ENCODE data around the gene TENM4. TPM values are rescaled to one million over a fixed set of nuclear protein-coding genes. Genes with fewer than 3 reads are reported as not detected.
"Not testable (repeated sequence)": the region's sequence is repeated elsewhere in the genome, so short reads cannot be mapped to it uniquely, and the experiment has no call there.

Gene TENM4
- total RNA-seq, 1 experiment from 2014 or later = 9.9 TPM

GRCh38 chr11:78886616-78887015 is 554.2 kb downstream of the TENM4 start:
- DNase-seq (ENCODE audit: unreplicated experiment) = peak; percentile 96
- no peak overlapping the region for H3K4me3 Mint-ChIP-seq (ENCODE audit: unreplicated experiment)
- H3K36me3 Mint-ChIP-seq (ENCODE audit: insufficient read depth, unreplicated experiment) = peaks cover 5% of the 10 kb centered on the region
- TF ChIP-seq, protein P1, sequence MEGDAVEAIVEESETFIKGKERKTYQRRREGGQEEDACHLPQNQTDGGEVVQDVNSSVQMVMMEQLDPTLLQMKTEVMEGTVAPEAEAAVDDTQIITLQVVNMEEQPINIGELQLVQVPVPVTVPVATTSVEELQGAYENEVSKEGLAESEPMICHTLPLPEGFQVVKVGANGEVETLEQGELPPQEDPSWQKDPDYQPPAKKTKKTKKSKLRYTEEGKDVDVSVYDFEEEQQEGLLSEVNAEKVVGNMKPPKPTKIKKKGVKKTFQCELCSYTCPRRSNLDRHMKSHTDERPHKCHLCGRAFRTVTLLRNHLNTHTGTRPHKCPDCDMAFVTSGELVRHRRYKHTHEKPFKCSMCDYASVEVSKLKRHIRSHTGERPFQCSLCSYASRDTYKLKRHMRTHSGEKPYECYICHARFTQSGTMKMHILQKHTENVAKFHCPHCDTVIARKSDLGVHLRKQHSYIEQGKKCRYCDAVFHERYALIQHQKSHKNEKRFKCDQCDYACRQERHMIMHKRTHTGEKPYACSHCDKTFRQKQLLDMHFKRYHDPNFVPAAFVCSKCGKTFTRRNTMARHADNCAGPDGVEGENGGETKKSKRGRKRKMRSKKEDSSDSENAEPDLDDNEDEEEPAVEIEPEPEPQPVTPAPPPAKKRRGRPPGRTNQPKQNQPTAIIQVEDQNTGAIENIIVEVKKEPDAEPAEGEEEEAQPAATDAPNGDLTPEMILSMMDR (IDR thresholded peaks at IDR 0.05; ENCODE audit: unreplicated experiment) = no peak
- H3K27ac Mint-ChIP-seq (ENCODE audit: low read depth, unreplicated experiment) = no peak overlapping the region
- ChIA-PET POLR2A (interaction anchor here (0.6 to 2.5 kb wide), 10 partner anchors 8 to 293 kb away, joined by 3 to 15 read pairs (median 4); no protein-coding TSS in a partner anchor), CTCF (interaction anchor here (0.6 to 3.1 kb wide), 10 partner anchors 10 to 241 kb away, joined by 3 to 17 read pairs (median 4); no protein-coding TSS in a partner anchor)
- no TSS peak for BruUV-seq (replicated peaks)
- H3K9me3 Mint-ChIP-seq (ENCODE audit: unreplicated experiment) = no peaks in the 10 kb centered on the region
- no peaks in the 10 kb centered on the region for H3K27me3 Mint-ChIP-seq (ENCODE audit: insufficient read depth, unreplicated experiment)
- intact Hi-C loops (cut with micrococcal nuclease) = no loop called here
- H3K4me1 Mint-ChIP-seq (ENCODE audit: insufficient read depth, unreplicated experiment) = peaks cover 11% of the 10 kb centered on the region

DNA sequence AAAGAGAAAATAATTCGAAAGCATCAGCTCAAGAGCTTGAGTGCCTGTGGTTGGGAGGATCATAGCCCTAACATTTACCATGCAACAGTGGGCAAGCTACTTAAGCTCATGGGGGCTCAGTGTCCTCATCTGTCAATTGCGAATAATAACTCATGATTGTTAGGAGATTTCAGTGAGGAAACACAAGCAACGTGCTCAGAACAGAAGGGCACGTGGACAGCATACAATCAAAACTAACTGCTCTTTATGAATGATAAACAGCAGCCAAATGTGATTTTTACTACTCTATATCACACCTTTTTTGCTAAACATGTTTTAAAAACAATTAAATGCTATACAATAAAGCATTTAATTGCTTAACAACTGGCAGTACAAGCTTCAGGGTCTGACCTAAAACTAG is 556.1 kb downstream of the TENM4 start:
- DNase-seq (ENCODE audit: unreplicated experiment) = no peak
- Mint-ChIP-seq H3K36me3 (ENCODE audit: insufficient read depth, unreplicated experiment) (peaks cover 3% of the 10 kb centered on the region), H3K4me1 (ENCODE audit: insufficient read depth, unreplicated experiment) (peaks cover 11% of the 10 kb centered on the region), H3K9me3 (ENCODE audit: unreplicated experiment) (no peaks in the 10 kb centered on the region), H3K27me3 (ENCODE audit: insufficient read depth, unreplicated experiment) (no peaks in the 10 kb centered on the region), H3K27ac (ENCODE audit: low read depth, unreplicated experiment) (no peak overlapping the region), H3K4me3 (ENCODE audit: unreplicated experiment) (no peak overlapping the region)
- POLR2A ChIA-PET = no interaction called here
- CTCF ChIA-PET = no interaction called here
- BruUV-seq (replicated peaks) = no TSS peak
- TF ChIP-seq, protein P1 (IDR thresholded peaks at IDR 0.05; ENCODE audit: unreplicated experiment) = no peak
- intact Hi-C loops (cut with micrococcal nuclease) = no loop called here

DNA sequence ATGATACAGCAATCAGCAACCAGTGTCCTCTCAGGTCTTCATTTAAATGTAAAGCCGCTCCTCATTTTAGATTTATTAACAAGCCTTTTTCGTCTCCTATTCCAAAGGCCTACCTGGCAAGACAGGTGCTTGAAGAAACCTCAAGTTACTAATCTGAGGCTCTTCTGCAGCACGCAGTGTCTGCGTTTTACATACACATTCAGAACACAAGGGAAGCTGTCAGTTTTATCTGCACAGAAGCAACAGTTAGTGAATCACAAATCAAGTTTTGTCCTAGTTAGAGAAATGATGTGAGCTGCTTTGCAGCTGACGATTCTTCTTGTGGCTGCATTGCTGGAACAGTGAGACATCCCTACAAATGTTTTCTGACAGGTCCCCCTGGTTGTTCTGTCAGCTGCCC is 557.3 kb downstream of the TENM4 start:
- ChIA-PET CTCF (interaction anchor here (1.4 kb wide), 1 partner anchor 45 kb away, joined by 3 read pairs; no protein-coding TSS in a partner anchor), POLR2A (no interaction called here)
- TF ChIP-seq, protein P1 (IDR thresholded peaks at IDR 0.05; ENCODE audit: unreplicated experiment) = no peak
- Mint-ChIP-seq H3K9me3 (ENCODE audit: unreplicated experiment) (no peaks in the 10 kb centered on the region), H3K36me3 (ENCODE audit: insufficient read depth, unreplicated experiment) (no peaks in the 10 kb centered on the region), H3K4me3 (ENCODE audit: unreplicated experiment) (no peak overlapping the region), H3K27me3 (ENCODE audit: insufficient read depth, unreplicated experiment) (no peaks in the 10 kb centered on the region), H3K27ac (ENCODE audit: low read depth, unreplicated experiment) (no peak overlapping the region), H3K4me1 (ENCODE audit: insufficient read depth, unreplicated experiment) (peaks cover 11% of the 10 kb centered on the region)
- no peak for DNase-seq (ENCODE audit: unreplicated experiment)
- no TSS peak for BruUV-seq (replicated peaks)
- intact Hi-C loops (cut with micrococcal nuclease) = no loop called here

DNA sequence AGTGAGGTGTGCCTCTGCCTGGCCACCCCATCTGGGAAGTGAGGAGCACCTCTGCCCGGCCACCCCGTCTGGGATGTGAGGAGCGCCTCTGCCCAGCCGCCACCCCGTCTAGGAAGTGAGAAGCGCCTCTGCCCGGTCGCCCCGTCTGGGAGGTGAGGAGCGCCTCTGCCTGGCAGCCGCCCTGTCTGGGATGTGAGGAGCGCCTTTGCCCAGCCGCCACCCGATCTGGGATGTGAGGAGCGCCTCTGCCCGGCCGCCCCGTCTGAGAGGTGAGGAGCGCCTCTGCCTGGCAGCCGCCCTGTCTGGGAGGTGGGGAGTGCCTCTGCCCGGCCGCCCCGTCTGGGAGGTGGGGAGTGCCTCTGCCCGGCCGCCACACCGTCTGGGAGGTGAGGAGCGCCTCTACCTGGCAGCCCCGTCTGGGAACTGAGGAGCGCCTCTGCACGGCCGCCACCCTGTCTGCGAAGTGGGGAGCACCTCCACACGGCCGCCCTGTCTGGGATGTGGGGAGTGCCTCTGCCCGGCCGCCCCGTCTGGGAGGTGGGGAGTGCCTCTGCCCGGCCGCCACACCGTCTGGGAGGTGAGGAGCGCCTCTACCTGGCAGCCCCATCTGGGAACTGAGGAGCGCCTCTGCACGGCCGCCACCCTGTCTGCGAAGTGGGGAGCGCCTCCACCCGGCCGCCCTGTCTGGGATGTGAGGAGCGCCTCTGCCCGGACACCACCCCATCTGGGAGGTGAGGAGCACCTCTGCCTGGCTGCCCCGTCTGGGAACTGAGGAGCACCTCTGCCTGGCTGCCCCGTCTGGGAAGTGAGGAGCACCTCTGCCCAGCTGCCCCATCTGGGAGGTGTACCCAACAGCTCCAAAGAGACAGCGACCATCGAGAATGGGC is 561.5 kb downstream of the TENM4 start:
- POLR2A ChIA-PET; H3K27ac Mint-ChIP-seq (ENCODE audit: low read depth, unreplicated experiment); H3K4me3 Mint-ChIP-seq (ENCODE audit: unreplicated experiment); H3K4me1 Mint-ChIP-seq (ENCODE audit: insufficient read depth, unreplicated experiment); H3K36me3 Mint-ChIP-seq (ENCODE audit: insufficient read depth, unreplicated experiment); BruUV-seq (replicated peaks); H3K9me3 Mint-ChIP-seq (ENCODE audit: unreplicated experiment); DNase-seq (ENCODE audit: unreplicated experiment); intact Hi-C loops (cut with micrococcal nuclease); H3K27me3 Mint-ChIP-seq (ENCODE audit: insufficient read depth, unreplicated experiment): not testable (repeated sequence)
- CTCF ChIA-PET = interaction anchor here (0.7 to 0.9 kb wide), 2 partner anchors 60 to 82 kb away, joined by 3 read pairs; no protein-coding TSS in a partner anchor

Measured in MCF 10A (cell line).